ENCODE results near the gene ADAP1.
A peak's percentile ranks its signal among the peaks of the same experiment; 100 is the strongest.
"Not testable (repeated sequence)": the region's sequence is repeated elsewhere in the genome, so short reads cannot be mapped to it uniquely, and the experiment has no call there.

The ADAP1 gene, protein sequence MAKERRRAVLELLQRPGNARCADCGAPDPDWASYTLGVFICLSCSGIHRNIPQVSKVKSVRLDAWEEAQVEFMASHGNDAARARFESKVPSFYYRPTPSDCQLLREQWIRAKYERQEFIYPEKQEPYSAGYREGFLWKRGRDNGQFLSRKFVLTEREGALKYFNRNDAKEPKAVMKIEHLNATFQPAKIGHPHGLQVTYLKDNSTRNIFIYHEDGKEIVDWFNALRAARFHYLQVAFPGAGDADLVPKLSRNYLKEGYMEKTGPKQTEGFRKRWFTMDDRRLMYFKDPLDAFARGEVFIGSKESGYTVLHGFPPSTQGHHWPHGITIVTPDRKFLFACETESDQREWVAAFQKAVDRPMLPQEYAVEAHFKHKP
- 6.3 to 35.5 (median 12.1) reads per million in 17 experiments for total RNA-seq

- DNase-seq: peak; percentile 79 to 95 (median 90)
Observed at GRCh38 chr7:954330-955238, at the start of gene ADAP1. Gene ADAP1, minus strand, starts transcription at chr7:954680. Its CDS starts 203 bp downstream, at chr7:954477.

DNA sequence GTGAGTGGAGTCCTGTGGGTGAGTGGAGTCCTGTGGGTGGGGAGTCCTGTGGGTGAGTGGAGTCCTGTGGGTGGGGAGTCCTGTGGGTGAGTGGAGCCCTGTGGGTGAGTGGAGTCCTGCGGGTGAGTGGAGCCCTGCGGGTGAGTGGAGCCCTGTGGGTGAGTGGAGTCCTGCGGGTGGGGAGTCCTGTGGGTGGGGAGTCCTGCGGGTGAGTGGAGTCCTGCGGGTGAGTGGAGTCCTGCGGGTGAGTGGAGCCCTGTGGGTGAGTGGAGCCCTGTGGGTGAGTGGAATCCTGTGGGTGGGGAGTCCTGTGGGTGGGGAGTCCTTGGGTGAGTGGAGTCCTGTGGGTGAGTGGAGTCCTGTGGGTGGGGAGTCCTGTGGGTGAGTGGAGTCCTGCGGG is 48.0 kb upstream of the ADAP1 start:
- not testable (repeated sequence) for DNase-seq

DNA sequence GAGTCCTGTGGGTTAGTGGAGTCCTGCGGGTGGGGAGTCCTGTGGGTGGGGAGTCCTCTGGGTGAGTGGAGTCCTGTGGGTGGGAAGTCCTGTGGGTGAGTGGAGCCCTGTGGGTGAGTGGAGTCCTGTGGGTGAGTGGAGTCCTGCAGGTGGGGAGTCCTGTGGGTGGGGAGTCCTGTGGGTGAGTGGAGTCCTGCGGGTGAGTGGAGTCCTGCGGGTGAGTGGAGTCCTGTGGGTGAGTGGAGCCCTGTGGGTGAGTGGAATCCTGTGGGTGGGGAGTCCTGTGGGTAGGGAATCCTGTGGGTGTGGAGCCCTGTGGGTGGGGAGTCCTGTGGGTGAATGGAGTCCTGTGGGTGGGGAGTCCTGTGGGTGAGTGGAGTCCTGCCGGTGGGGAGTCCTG is 47.5 kb upstream of the ADAP1 start:
- not testable (repeated sequence) for DNase-seq

GRCh38 chr7:1001069-1001770 is 46.7 kb upstream of the ADAP1 start:
- not testable (repeated sequence) for DNase-seq

DNA sequence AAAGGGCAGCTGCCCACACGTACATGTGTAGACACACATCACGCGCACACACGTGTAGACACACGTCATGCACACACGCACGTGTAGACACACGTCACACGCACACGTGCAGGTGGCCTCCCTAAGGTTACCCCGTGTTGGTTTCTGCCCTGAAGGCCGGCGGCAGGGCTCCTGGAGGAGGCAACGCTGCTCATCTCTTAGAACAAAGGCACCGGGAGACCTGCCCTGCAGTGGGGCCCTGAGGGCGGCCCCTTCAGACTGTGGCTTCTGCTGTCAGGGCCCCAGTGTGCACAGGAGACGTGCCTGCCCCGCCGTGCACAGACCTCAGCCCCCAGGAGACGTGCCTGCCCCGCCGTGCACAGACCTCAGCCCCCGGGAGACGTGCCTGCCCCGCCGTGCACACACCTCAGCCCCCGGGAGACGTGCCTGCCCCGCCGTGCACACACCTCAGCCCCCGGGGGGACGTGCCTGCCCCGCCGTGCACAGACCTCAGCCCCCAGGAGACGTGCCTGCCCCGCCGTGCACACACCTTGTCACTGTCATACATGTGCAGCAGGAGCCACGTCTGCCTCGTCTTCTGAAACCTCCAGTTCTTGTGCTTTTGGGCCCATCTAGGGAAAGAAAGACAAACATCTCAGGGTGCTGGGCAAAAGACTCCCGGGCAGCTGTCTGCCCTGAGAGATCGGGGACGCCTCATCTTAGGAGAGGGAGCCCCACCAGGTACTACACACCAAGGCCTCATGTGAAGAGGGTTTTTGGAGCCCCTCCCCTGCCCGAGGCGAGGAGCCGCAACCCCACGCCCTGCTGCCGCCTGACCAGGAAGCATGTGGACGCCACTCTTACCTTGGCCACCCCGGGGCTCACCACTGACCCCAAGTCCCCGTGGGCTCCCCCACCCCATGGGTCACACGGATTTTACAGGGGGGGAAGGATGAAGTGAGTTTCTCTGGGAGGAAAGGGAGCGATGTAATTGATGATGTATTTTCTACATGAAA is 45.8 kb upstream of the ADAP1 start:
- DNase-seq: no peak

- DNase-seq: no peak
Observed at GRCh38 chr7:999149-999879, 44.8 kb upstream of the ADAP1 start.

DNA sequence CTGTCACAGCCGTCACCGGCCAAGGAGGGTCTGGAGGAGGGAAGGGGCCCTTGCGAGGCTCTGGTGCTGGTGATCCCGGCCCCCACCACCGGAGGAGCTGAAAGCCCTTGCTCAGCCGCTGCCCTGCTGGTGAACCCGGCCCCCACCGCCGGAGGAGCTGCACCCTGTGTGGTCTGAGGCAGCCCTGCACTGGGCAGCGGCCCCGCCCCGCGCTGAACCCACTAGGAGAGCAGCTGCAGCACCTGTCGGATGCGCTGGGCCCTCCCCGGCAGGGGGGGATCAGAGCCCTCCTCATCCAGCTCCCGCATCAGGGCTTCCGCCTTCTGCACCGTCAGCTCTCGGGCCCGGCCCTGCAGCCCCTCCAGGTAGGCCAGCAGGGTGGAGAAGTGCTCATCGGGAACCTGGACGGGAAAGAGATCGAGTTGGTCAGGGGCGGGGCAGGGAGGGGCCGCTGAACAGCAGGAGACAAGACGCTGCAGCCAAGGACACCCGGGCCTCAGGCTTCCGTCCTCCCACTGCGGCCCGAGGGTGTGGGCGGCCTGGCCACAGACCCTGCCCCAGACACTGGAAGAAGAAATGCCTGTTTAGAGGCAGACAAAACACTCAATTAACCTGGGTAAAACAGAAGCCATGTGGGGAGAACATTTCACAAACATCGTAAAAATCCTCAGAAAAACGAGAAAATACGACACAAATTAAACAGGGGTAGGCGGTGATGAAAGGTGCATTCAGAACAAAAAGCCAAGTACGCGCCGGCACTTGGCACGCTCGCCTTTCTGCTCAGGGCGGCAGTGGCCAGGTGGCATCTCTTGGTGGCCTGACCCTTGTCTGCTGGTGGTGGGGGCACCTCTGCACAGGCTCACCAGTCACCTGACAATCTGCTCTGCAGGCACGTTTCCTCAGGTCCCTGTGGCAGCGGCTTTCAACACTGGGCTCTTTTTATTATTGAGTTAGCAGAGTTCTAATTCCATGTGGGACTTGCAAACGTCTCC is 43.2 kb upstream of the ADAP1 start:
- DNase-seq: no peak

GRCh38 chr7:996079-996872 is 41.8 kb upstream of the ADAP1 start:
- DNase-seq: peak; percentile 24 to 47 (median 37)

DNA sequence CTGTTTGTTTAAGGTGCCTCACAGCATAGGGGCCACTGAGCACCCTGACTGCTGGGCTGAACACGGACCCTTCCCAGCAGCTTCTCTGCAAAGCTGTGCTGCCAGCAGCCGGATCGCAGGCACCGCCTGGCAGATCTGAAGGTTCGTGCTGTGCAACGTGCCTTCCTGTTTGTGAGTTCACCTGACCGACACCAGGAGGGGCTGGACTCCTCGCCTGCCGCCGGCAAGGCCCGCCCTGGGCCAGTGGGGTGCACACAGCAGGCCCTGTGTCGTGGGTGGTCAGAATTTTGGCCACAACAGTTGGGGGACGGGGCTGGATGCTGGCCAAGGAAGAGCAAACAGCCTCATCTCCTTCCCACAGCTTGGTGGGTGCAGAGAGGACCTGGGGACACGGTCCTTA is 41.1 kb upstream of the ADAP1 start:
- no peak for DNase-seq

- no peak for DNase-seq
Observed at GRCh38 chr7:994592-995308, 40.3 kb upstream of the ADAP1 start.

DNA sequence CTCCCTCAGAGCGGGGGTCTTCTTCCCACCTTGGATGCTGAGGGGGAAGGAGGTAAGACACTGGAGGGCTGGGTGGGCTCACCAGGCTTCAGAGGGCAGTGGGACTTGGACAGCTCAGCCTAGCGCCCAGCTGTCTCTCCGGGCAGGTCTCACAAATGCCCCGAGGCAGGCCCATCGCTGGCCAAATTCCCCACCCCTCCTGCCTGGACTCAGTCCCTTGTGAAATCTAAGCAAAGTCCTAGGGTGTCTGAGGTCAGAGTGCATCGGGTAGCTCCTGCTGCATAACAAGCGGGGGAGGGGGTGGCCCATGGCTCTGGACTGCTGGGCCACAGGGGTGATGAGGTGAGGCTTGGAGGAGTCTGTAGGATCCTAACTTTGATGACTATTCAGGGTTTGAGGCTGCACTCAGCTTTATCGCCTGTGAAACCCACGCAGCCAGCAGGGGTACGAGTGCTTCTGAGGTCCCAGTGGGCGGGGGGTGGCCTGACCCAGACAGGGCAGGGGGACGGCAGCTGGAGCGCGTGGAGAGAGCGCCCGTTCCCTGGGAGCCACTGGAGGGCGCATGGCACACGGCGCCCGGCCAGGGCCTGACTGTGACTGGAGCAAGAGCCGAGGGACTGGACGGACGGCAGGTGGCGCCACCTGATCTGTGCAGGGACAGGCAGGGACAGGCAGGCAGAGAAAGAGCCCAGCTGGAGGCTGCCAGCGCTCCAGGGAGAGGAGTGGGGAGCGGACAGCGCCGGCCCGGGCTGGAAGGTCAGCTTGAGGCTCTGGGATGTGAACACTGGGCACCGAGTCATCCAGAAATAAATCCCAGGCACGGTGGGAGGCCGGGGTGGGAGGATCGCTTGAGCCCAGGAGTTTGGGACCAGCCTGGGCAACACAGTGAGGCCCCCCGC is 38.5 kb upstream of the ADAP1 start:
- DNase-seq: peak; percentile 96 to 98 (median 97)

GRCh38 chr7:991729-992656 is 37.5 kb upstream of the ADAP1 start:
- DNase-seq: no peak

DNA sequence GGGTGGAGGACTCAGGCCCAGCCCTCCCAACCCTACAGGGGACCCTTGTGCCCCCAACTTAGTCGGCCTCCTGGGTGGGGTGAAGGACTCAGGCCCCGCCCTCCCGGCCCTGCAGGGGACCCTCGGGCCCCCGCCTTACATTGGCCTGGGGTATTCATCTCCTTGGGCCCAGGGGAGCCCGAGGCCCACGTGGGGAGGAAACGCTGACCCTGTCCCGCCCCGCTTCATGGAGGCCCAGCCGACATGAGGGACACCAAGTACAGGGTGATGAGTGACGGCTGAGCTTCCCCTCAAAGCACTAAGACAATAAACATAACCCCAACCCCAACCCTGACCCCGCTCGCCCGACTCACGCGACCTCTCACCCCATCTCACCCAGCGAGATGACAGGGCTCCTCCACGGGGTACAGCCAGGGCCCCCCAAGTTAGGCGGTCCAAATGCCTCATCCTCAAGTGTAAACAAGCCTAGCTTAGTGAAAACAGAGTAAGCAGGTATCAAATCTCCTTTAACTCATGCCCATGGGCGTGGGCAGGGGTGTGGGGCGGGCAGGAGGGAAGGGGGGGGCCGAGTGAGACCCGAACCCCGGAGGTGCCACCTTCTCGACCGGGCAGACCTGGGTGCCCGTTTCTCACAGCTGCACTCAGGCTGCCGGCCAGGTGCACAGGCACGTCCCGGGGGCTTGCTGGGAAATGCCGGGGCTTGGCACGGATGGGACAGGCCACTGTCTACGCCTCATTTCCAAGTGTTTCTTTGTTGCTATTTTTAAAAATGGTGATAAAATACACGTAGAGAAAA is 36.7 kb upstream of the ADAP1 start:
- no peak for DNase-seq

DNA sequence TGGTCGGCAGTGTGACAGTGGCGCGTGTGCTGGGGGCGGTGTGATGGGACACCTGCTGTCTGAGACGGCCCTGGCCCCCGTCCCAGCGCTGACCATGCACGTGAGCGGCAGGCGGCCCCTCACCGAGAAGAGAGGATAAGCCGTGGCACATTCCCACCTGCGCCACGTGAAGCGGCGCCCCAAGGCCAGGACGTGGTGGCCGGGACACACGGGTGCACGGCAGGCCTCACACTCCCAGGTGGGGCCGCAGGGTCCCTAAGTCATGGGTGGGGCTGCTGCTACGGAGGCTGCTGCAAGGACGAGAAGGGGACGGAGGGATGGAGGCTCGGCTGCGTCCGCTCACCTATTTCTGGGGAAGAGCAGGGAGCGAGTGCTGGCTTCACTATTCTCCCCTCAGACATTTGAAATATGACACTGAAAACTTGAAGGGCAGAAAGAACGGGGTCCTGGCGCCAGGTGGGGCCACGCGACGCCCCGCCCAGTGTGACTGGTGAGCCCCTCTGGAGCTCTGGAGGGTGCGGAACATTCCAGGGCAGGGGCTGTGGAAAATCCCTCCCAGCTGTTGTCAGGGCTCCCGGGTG is 36.0 kb upstream of the ADAP1 start:
- DNase-seq: no peak

Measured in suppressor macrophage (primary cell).